AG10803 (cell line): ENCODE data around the gene C20orf204.

ENCODE experiments used
- DNase-seq: peaks from one replicate; pipeline ENCODE4 v3.0.0; 2010; ENCODE audit warnings: low read depth
- H3K4me3 ChIP-seq: 2 replicates; pipeline ENCODE4 v1.5.1; 2011; ENCODE audit warnings: mild to moderate bottlenecking, low read length, control low read depth
- TF ChIP-seq, protein P1 (sequence below): conservative IDR thresholded peaks from 2 replicates; pipeline ENCODE4 v1.5.1; 2011; ENCODE audit warnings: mild to moderate bottlenecking, low read length, control low read depth, inconsistent platforms

C20orf204 gene

DNA sequence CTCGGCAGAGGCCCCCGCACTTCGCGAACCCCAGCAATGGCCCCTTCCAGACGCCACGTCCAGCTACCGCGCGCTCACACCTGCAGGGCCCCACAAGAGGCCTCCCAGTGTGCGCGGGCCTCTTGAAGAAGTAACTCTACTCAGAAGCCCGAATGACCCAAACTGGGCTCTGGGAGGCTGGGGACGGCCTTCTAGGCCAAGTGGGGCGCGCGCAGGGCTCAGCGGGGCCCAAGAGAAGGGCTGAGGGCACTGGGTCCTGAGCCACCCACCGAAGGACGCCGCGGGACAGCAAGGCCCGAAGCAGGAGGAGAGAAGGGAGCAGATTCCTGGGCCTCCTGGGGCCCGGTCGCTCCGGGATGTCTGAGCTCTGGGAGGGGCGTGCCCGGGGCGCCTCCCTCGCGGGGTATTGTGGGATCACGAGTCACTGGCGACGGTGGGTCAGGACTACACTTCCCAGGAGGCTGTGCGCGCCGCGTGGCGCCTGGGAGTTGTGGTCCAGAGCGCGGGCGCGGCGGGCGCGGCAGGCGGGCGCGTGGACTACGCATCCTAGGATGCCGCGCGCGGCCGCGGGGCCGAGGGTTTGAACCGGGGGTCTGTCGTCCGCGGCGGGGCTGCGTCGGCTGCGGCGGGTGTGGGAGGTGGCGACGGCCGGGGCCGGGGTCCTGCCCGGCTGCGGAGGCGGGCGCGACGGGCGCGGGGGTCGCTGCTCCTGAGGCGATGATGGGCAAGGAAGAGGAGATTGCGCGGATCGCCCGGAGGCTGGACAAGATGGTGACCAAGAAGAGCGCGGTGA lies 26.8 kb downstream of the C20orf204 start, which contains the start of gene TCEA2:
TSS of gene TCEA2 (plus strand) at position 603 of the 793 bp plus-strand sequence. CDS start at position 718, 115 bp downstream.
- TF ChIP-seq, protein P1, sequence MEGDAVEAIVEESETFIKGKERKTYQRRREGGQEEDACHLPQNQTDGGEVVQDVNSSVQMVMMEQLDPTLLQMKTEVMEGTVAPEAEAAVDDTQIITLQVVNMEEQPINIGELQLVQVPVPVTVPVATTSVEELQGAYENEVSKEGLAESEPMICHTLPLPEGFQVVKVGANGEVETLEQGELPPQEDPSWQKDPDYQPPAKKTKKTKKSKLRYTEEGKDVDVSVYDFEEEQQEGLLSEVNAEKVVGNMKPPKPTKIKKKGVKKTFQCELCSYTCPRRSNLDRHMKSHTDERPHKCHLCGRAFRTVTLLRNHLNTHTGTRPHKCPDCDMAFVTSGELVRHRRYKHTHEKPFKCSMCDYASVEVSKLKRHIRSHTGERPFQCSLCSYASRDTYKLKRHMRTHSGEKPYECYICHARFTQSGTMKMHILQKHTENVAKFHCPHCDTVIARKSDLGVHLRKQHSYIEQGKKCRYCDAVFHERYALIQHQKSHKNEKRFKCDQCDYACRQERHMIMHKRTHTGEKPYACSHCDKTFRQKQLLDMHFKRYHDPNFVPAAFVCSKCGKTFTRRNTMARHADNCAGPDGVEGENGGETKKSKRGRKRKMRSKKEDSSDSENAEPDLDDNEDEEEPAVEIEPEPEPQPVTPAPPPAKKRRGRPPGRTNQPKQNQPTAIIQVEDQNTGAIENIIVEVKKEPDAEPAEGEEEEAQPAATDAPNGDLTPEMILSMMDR = no peak
- peak within 1 kb of the TSS; percentile 83 for H3K4me3 ChIP-seq
- peak; percentile 95 for DNase-seq

DNA sequence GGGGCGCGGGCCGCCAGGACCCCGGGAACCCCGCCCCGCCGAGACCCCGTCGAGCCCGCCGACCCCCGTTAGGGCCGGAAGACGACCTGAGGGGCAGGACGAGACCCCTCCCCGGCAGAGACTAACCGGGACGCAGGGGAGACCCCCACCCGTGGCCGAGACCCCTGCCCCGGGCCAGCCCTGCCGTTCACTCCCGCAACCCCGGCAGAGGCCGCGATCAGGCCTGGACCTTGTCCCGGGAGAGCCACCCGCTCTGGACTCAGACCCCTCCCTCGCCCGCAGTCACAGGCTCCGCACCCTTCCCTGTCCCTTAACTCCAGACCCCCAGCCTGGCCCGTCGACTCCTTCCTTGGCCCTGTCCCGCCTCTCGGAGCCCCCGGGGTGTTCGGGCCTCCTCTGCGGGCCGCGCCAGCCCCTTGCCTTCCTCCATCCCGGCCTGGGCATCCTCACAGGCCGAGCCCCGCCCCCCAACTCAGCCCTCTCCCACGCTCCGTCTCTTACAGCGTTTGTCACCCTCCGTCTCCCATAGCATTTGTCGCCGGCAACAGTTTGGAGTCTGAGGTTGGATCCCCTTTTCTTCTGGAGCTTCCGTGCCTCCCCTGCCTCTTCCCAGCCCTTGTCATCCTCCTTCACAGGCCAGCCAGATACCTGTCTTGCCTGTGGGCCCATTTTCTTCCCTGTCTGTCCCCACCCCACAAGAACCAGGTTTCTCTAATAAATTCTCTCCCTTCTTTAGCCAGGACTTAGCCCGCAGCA lies 27.6 kb downstream of the C20orf204 start:
- DNase-seq = no peak
- H3K4me3 ChIP-seq = peak overlapping the region; percentile 83
- TF ChIP-seq, protein P1 = no peak

DNA sequence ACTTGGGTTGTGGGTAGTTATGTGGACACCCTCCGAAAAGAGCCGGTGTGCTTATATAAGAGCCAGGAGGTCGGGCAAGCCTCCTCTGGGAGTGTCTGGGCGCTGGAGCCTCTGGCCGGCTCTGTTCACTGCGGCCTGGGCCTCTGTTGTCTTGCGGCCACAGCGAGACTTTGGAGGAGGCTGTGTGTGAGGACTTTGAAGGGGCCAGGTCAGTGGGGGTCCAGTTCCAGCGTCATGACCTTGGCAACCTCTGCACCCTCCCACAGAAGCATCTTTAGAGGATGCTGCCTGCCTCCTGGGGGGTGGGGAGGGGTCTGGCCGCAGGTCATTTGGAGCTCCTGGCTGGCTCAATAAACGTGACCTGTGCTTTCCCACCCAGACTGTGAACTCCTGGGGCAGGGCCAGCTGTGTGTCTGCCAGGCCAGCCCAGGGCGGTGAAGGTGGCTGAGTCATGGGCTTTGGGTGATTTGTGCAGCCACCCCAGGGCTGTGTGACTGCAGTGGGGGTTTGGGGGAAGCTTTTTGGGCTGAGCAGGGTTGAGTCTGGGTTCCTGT lies 28.2 kb downstream of the C20orf204 start:
- DNase-seq = peak; percentile 60
- H3K4me3 ChIP-seq = peak overlapping the region; percentile 83
- TF ChIP-seq, protein P1 = no peak

DNA sequence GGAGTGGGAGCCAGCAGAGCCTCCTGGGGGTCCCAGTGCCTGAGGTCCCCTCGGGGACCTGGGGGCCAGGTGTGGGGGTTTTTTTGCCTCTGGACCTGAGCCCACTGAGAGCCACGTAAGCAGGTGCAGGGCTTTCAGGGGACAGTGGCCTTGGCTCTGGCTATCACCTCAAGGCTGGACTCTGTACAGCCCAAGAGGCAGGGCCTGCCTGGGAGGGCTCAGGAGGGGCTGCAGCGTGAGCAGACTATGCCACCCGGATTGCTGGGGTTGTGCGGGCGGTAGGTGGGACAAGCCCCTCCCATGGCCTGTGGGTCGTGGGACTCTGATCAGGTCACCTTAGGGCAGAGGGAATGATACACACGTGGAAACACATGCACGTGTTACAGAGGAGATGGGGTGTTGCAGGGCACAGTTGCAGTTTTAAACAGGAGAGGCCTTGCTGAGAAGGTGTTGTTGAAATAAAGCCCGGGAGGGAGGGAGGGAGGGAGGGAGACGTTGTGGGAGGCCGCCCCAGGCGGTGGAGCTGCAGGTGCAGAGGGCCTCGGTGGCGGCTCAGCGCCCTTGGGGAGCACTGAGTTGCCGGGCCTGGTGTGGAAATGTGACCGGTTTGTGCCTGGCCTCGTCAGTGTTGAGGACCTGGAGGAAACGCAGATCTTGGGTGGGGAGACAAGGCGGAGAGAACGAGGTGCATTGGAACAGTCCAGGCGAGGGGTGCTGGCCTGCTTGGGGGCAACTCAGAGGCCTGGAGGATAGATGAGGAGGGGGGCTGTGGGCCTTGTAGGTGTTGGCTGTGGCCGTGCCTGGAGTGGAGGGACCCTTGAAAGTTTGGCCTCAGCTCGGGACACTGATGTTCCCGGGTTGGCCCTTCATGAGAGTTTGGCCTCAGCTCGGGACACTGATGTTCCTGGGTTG lies 29.3 kb downstream of the C20orf204 start:
- no peak overlapping the region for H3K4me3 ChIP-seq
- TF ChIP-seq, protein P1 = no peak
- DNase-seq = no peak

DNA sequence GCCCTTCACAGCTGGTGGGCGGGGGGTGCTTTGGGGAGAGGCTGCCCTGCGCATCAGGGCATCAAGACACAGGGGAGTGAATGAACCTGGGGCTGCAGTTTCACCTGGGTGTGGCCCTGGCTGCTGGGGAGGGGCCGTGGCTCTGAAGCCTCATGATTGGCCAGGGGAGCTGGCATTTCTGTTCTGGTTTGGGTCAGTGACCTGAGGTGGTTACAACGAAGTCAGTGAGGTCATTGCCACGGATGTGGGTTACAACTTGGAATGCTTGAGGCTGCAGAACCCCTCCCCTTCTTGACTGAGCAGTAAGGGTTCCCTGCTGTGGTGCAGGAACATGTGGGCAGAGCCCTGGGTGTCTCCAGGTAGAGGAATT lies 30.0 kb downstream of the C20orf204 start:
- peak; percentile 87 for DNase-seq
- TF ChIP-seq, protein P1 = no peak
- H3K4me3 ChIP-seq = no peak overlapping the region

DNA sequence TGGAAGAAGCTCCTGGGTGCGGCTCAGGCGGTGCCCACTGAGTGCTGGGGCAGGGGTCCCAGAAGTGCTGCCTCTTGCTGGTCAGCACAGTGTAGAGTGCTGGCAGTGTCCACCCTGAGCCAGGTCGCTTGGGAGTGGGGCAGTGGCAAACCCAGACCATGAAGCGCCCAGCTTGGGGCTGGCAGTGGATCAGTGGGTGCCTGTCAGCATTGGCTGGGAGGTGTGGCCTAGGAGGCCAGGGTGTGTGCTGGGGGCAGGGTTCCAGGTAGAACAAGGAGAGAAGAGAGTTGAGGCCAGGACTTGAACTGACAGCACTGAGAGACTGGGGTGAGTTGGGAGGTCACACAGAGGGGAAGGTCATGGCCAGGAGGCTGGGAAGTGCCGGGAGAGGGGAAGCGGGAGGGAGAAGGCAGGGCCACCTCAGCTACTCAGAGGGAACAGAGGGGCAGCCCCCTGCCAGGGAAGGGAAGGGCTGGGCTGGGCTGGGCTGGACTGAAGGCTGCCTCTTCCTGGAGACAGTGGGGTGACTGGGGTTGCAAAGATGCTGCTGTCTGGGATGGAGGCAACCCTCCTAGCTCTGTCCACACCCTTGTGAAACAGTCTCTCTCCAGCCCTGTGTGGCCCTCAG lies 31.1 kb downstream of the C20orf204 start:
- TF ChIP-seq, protein P1 = no peak
- H3K4me3 ChIP-seq = no peak overlapping the region
- no peak for DNase-seq
